ENCODE results near the gene XKR7.

Gene XKR7

DNA sequence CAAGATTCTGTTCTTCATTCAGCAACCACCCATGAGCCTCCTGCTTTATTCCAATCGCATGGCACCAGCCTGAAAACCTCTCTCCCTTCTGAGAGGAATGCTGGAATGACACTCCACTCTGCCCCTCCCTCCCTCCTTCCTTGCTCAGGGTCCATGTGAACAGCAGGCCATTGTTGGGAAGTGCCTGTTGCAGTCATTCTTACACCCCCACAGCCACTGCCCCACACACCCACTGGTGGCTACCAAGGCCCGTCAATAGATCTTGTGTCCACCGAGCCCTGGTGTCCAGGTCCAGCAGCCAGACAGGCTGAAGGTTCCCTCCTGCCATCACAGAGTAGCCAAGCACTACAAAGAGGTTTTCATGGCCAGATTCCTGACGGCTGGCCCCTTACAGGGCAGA lies 22.6 kb upstream of the XKR7 start:
- no peak for DNase-seq

GRCh38 chr20:31945785-31946184 lies 22.2 kb upstream of the XKR7 start:
- no peak for DNase-seq

GRCh38 chr20:31948008-31948407 lies 19.9 kb upstream of the XKR7 start:
- DNase-seq = no peak

DNA sequence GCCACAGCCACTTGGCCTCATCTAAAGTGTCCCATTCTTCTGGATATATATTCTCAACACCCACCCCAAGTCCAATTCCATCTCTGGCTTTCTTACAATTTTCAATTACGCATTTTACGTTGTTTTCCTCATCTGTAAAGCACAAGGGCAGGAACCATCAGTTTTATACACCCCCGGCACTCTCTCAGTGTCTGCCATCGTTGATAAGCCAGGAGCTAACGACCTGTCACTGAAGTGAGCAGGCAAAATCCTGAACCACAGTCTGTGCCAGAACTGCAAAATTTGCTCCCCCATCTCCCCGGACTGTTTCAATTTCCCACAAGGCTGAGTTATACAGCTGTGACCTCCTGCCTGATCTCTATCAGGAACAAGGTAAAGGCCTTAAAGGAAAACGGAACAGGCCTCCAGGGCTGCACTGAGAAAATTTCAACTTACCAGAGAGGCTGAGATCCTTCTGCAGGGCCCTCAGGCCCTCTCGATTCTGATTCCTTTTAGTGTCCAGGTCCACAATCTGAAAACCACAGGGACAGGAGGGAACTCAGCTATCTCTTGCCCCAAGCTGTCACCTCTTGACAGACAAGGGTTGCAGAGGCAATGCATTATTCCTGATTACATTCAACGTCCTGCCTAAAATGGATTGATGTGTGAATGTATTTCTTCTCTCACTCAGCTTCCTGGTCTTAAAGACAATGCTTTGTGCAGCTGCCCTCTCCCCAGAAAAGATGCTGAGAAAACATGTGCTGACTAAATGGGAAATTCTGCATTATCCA lies 17.9 kb upstream of the XKR7 start:
- DNase-seq = no peak

DNA sequence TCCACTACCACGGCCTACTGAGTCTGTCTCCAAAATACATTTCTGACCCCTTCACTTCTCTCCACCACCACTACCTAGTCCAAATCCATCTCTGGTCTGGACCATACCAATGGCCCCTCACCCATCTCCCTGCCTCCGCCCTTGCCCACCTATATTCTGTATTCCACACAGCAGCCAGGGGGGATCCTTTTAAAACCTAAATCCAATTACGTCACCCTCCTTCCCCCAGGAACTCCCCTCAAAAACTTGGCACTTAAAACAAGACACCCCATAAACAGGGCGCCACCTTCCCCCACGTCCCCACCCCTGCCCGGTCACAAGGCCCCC lies 16.8 kb upstream of the XKR7 start:
- DNase-seq = no peak

- peak; percentile 99 for DNase-seq
These were observed 16.2 kb upstream of the XKR7 start, which contains the start of gene PDRG1 for GRCh38 chr20:31951530-31952453. PDRG1 (minus strand) TSS chr20:31952046; CDS start chr20:31951961, 85 bp downstream.

- DNase-seq = no peak
These were observed 14.3 kb upstream of the XKR7 start for GRCh38 chr20:31953556-31954148.

DNA sequence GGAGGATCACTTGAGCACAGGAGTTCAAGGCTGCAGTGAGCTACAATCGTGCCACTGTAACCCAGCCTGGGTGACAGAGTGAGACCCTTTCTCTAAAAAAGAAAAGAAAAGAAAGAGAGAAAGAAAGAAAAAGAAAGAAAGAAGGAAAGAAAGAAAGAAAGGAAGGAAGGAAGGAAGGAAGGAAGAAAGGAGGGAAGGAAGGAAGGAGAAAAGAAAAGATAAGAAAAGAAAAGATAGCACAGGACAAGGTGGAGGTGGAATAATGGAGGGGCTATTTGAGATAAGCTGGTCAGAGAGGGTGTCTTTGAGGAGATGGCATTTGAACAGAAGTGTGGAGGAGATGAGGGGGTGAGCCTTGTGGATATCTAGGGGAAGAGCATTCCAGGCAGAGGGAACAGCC lies 13.5 kb upstream of the XKR7 start:
- DNase-seq = no peak

- DNase-seq = no peak
These were observed 11.1 kb upstream of the XKR7 start for GRCh38 chr20:31956556-31957526.

DNA sequence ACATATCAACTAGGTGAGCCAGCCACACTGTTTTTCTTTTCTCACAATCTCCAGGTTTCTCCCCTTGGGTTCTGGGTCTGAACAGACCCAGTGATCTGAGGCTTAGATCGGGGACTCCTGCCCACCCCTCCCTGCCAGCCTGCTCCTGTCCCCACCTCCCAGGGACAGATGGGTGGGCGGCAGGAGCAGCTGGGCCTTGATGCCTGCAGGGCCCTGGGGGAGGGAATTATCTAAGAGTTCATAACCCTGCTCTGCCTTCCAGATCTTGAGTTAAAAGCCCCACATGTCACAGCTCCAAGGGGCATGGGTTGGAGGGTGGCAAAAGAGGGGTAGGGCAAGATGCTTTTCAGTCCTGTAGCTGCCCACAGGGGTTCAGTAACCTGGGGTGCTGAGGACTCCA lies 5.2 kb upstream of the XKR7 start:
- DNase-seq = no peak

DNA sequence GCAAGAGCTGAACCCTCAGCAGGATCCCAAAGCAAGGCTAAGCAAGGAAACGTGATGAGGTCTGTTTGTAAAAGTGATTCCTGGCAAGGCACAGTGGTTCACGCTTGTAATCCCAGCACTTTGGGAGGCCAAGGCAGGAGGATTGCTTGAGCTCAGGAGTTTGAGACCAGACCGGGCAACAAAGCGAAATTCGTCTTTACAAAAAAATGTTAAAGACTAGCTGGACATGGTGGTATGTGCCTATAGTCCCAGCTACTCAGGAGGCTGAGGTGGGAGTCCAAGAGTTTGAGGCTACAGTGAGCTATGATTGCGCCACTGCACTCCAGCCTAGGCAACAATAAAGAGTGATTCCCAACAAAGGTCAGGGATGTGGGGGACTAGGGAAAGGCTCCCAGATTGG lies 4.1 kb upstream of the XKR7 start:
- DNase-seq = no peak

- DNase-seq = peak; percentile 52
These were observed 828 bp upstream of the XKR7 start for GRCh38 chr20:31966991-31967655.

- peak; percentile 17 for DNase-seq
These were observed 558 bp downstream of the XKR7 start for GRCh38 chr20:31968291-31969126.

DNA sequence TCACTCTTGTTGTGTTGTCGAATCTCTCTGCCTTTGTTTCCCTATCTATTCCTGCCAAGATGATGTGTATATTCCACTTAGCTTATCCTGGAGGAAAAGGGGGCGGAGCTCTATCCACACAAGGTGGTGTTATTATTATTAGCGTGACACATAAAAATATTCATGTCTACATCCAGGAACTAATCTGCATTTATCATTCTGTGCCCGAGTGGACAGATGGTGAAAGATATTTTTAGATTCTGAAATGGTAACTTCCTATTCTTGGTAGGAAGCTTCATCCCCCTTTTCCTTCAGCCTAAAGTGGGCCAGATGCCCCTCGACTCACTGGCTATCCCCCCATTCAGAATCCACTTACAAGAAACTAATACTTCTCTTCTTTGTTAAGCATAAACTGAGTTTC lies 2.0 kb downstream of the XKR7 start:
- no peak for DNase-seq

GRCh38 chr20:31972471-31973021 lies 4.6 kb downstream of the XKR7 start:
- DNase-seq = no peak

DNA sequence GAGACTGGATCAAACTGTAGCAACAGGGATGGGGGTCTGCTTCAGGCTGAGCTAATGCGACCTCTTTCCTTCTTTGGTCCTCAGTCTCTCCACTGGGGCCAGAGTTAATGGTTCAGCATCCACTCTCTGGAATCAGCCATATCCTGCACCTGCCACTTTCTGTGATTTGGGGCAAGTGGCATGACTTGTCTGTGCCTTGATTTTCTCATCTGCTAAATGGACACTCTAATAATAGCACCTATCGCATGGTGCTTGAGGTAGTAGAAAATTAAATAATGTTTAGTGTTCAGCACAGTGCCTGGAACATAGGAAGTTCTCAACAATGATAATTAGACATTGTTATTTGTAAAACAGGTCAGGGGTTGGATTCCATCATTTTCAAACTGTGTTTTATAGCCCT lies 6.3 kb downstream of the XKR7 start:
- DNase-seq = no peak

GRCh38 chr20:31974951-31975487 lies 7.1 kb downstream of the XKR7 start:
- peak; percentile 56 for DNase-seq

DNA sequence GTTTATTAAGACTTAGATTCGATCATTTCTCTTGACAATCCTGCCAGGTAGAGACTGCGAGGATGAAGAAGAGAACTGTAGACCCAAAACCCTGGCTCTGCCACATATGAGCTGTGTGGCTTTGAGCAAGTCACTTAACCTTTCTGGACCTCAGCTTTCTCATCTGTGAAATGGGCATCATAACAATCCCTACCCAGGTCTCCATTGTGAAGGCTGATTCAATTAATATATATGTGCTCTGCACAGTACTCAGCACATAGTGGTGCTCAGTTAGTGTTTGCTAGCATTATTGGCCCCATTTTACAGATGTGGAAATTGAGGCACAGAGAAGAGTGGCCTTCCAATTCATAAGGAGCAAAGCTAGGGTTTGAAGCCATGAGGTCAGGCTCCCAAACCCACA lies 7.9 kb downstream of the XKR7 start:
- no peak for DNase-seq

- DNase-seq = no peak
These were observed 9.1 kb downstream of the XKR7 start for GRCh38 chr20:31977080-31977479.

GRCh38 chr20:31979713-31980426 lies 11.9 kb downstream of the XKR7 start:
- DNase-seq = no peak
